ENCODE data around the gene SF3B2. TPM values are rescaled to one million over a fixed set of nuclear protein-coding genes. Genes with fewer than 3 reads are reported as not detected.
"Not testable (repeated sequence)": the region's sequence is repeated elsewhere in the genome, so short reads cannot be mapped to it uniquely, and the experiment has no call there.

SF3B2 gene
- total and polyA plus RNA-seq, 4 experiments from 2014 or later, result 74.4 to 240 (median 183) TPM

GRCh38 chr11:66020212-66020611 lies 32.0 kb upstream of the SF3B2 start:
- H3K4me1 ChIP-seq (ENCODE audit: insufficient read depth, low read length), result peaks cover 6% of the 10 kb centered on the region
- H3K4me3 ChIP-seq (ENCODE audit: low read length in 2 of 2), result no peak overlapping the region
- no peak overlapping the region for H3K27ac ChIP-seq (ENCODE audit: low read depth, low read length)
- no peaks in the 10 kb centered on the region for H3K9me3 ChIP-seq (ENCODE audit: control insufficient read depth in 1 of 2, low read length in 2 of 2)
- Mint-ChIP-seq H3K4me1 (peaks cover 0 to 9% (median 6%) of the 10 kb centered on the region in 4 donors), H3K4me3 (no peak overlapping the region), H3K9me3 (no peaks in the 10 kb centered on the region), H3K27me3 (peaks cover 4 to 6% of the 10 kb centered on the region in 2 donors), H3K27ac (no peak overlapping the region), H3K36me3 (no peaks in the 10 kb centered on the region)
- ChIA-PET POLR2A (ENCODE audit: partially characterized antibody) (no interaction called here), CTCF (ENCODE audit: partially characterized antibody) (interaction anchor here (1.7 kb wide), 1 partner anchor 24 kb away, joined by 4 read pairs; no protein-coding TSS in a partner anchor)
- no peaks in the 10 kb centered on the region for H3K36me3 ChIP-seq (ENCODE audit: insufficient read depth, low read length)
- intact Hi-C loops (cut with micrococcal nuclease), result no loop called here
- DNase-seq, result no peak
- H3K27me3 ChIP-seq (ENCODE audit: insufficient read depth, low read length), result no peaks in the 10 kb centered on the region

- intact Hi-C loops (cut with micrococcal nuclease), result no loop called here
- no peak overlapping the region for H3K27ac ChIP-seq (ENCODE audit: low read depth, low read length)
- H3K9me3 ChIP-seq (ENCODE audit: control insufficient read depth in 1 of 2, low read length in 2 of 2), result no peaks in the 10 kb centered on the region
- peaks cover 6% of the 10 kb centered on the region for H3K4me1 ChIP-seq (ENCODE audit: insufficient read depth, low read length)
- Mint-ChIP-seq H3K4me1 (peaks cover 0 to 9% (median 6%) of the 10 kb centered on the region in 4 donors), H3K27ac (peak overlapping the region in 1 of 7 donors; percentile 86), H3K9me3 (no peaks in the 10 kb centered on the region), H3K4me3 (peak overlapping the region in 1 of 8 donors; percentile 50), H3K36me3 (no peaks in the 10 kb centered on the region), H3K27me3 (peaks cover 4 to 6% of the 10 kb centered on the region in 2 donors)
- CTCF ChIA-PET (ENCODE audit: partially characterized antibody), result interaction anchor here (1.7 kb wide), 1 partner anchor 10 kb away, joined by 4 read pairs; no protein-coding TSS in a partner anchor
- H3K27me3 ChIP-seq (ENCODE audit: insufficient read depth, low read length), result no peaks in the 10 kb centered on the region
- POLR2A ChIA-PET (ENCODE audit: partially characterized antibody), result no interaction called here
- DNase-seq, result no peak
- H3K36me3 ChIP-seq (ENCODE audit: insufficient read depth, low read length), result no peaks in the 10 kb centered on the region
- H3K4me3 ChIP-seq (ENCODE audit: low read length in 2 of 2), result no peak overlapping the region
Measured at GRCh38 chr11:66020618-66021357, 31.4 kb upstream of the SF3B2 start.

GRCh38 chr11:66022401-66023185 lies 29.6 kb upstream of the SF3B2 start:
- peaks cover 0 to 9% (median 6%) of the 10 kb centered on the region in 4 donors for H3K4me1 Mint-ChIP-seq
- Histone ChIP-seq H3K4me1 (ENCODE audit: insufficient read depth, low read length) (peaks cover 6% of the 10 kb centered on the region), H3K4me3 (ENCODE audit: low read length in 2 of 2) (no peak overlapping the region), H3K36me3 (ENCODE audit: insufficient read depth, low read length) (no peaks in the 10 kb centered on the region), H3K27ac (ENCODE audit: low read depth, low read length) (no peak overlapping the region), H3K27me3 (ENCODE audit: insufficient read depth, low read length) (no peaks in the 10 kb centered on the region), H3K9me3 (ENCODE audit: control insufficient read depth in 1 of 2, low read length in 2 of 2) (no peaks in the 10 kb centered on the region)
- H3K36me3 Mint-ChIP-seq, result no peaks in the 10 kb centered on the region
- H3K27ac Mint-ChIP-seq, result peak overlapping the region in 1 of 7 donors; percentile 48
- DNase-seq, result peak; percentile 59 to 76 (median 63)
- H3K4me3 Mint-ChIP-seq, result peak overlapping the region in 4 of 8 donors; percentile 33 to 72 (median 56)
- H3K9me3 Mint-ChIP-seq, result no peaks in the 10 kb centered on the region
- ChIA-PET POLR2A (ENCODE audit: partially characterized antibody) (interaction anchor here (0.6 to 1.8 kb wide), 5 partner anchors 20 to 310 kb away, joined by 3 to 7 read pairs (median 3); partner anchors contain the start of genes BANF1, EIF1AD, FIBP and KAT5), CTCF (ENCODE audit: partially characterized antibody) (interaction anchor here (0.6 to 2.3 kb wide), 35 partner anchors 8 to 331 kb away, joined by 3 to 19 read pairs (median 4); partner anchors contain the start of genes BANF1, CCDC85B, CST6 and EIF1AD)
- H3K27me3 Mint-ChIP-seq, result peaks cover 4 to 6% of the 10 kb centered on the region in 2 donors
- intact Hi-C loops (cut with micrococcal nuclease), result loop anchor here (1.0 kb wide), 2 partner anchors 33 to 204 kb away; no protein-coding TSS in a partner anchor

GRCh38 chr11:66023186-66023440 lies 29.1 kb upstream of the SF3B2 start:
- ChIA-PET CTCF (ENCODE audit: partially characterized antibody) (interaction anchor here (0.8 to 2.3 kb wide), 23 partner anchors 11 to 318 kb away, joined by 3 to 19 read pairs (median 5); partner anchors contain the start of genes CCDC85B, CST6, FIBP and KAT5), POLR2A (ENCODE audit: partially characterized antibody) (interaction anchor here (1.2 to 1.8 kb wide), 2 partner anchors 21 to 137 kb away, joined by 3 to 7 read pairs; partner anchors contain the start of genes BANF1 and EIF1AD)
- H3K4me3 ChIP-seq (ENCODE audit: low read length in 2 of 2); H3K36me3 ChIP-seq (ENCODE audit: insufficient read depth, low read length); H3K27me3 ChIP-seq (ENCODE audit: insufficient read depth, low read length); intact Hi-C loops (cut with micrococcal nuclease); H3K27ac Mint-ChIP-seq; DNase-seq; H3K36me3 Mint-ChIP-seq; H3K4me3 Mint-ChIP-seq; H3K9me3 ChIP-seq (ENCODE audit: control insufficient read depth in 1 of 2, low read length in 2 of 2); H3K27me3 Mint-ChIP-seq; H3K4me1 Mint-ChIP-seq; H3K9me3 Mint-ChIP-seq; H3K27ac ChIP-seq (ENCODE audit: low read depth, low read length); H3K4me1 ChIP-seq (ENCODE audit: insufficient read depth, low read length): not testable (repeated sequence)

GRCh38 chr11:66026017-66026529 lies 26.1 kb upstream of the SF3B2 start, which contains the start of gene CATSPER1:
Gene CATSPER1 (minus strand): TSS chr11:66026479. CDS start chr11:66026379, 100 bp downstream.
- Histone ChIP-seq H3K27ac (ENCODE audit: low read depth, low read length) (no peak within 1 kb of the TSS), H3K4me1 (ENCODE audit: insufficient read depth, low read length) (peaks cover 6% of the 10 kb centered on the region), H3K36me3 (ENCODE audit: insufficient read depth, low read length) (no peaks in the 10 kb centered on the region), H3K27me3 (ENCODE audit: insufficient read depth, low read length) (no peaks in the 10 kb centered on the region), H3K9me3 (ENCODE audit: control insufficient read depth in 1 of 2, low read length in 2 of 2) (no peaks in the 10 kb centered on the region), H3K4me3 (ENCODE audit: low read length in 2 of 2) (no peak within 1 kb of the TSS)
- ChIA-PET CTCF (ENCODE audit: partially characterized antibody) (interaction anchor here (0.8 kb wide), 1 partner anchor 19 kb away, joined by 3 read pairs; no protein-coding TSS in a partner anchor), POLR2A (ENCODE audit: partially characterized antibody) (interaction anchor here (1.5 kb wide), 1 partner anchor 27 kb away, joined by 4 read pairs; no protein-coding TSS in a partner anchor)
- peaks cover 0 to 8% (median 5%) of the 10 kb centered on the region in 4 donors for H3K4me1 Mint-ChIP-seq
- no peaks in the 10 kb centered on the region for H3K36me3 Mint-ChIP-seq
- H3K9me3 Mint-ChIP-seq, result no peaks in the 10 kb centered on the region
- intact Hi-C loops (cut with micrococcal nuclease), result no loop called here
- peaks cover 4 to 6% of the 10 kb centered on the region in 2 donors for H3K27me3 Mint-ChIP-seq
- peak in 1 of 5 donors; percentile 5 for DNase-seq
- H3K27ac Mint-ChIP-seq, result peak within 1 kb of the TSS in 1 of 7 donors; percentile 17
- H3K4me3 Mint-ChIP-seq, result no peak within 1 kb of the TSS

- H3K27me3 Mint-ChIP-seq, result peaks cover 0 to 4% of the 10 kb centered on the region in 2 donors
- H3K9me3 Mint-ChIP-seq, result no peaks in the 10 kb centered on the region
- POLR2A ChIA-PET (ENCODE audit: partially characterized antibody), result no interaction called here
- Histone ChIP-seq H3K27ac (ENCODE audit: low read depth, low read length) (no peak overlapping the region), H3K4me1 (ENCODE audit: insufficient read depth, low read length) (no peaks in the 10 kb centered on the region), H3K9me3 (ENCODE audit: control insufficient read depth in 1 of 2, low read length in 2 of 2) (no peaks in the 10 kb centered on the region), H3K4me3 (ENCODE audit: low read length in 2 of 2) (no peak overlapping the region), H3K27me3 (ENCODE audit: insufficient read depth, low read length) (no peaks in the 10 kb centered on the region), H3K36me3 (ENCODE audit: insufficient read depth, low read length) (no peaks in the 10 kb centered on the region)
- H3K36me3 Mint-ChIP-seq, result no peaks in the 10 kb centered on the region
- H3K4me1 Mint-ChIP-seq, result no peaks in the 10 kb centered on the region
- CTCF ChIA-PET (ENCODE audit: partially characterized antibody), result no interaction called here
- intact Hi-C loops (cut with micrococcal nuclease), result no loop called here
- DNase-seq, result no peak
- H3K4me3 Mint-ChIP-seq, result no peak overlapping the region
- H3K27ac Mint-ChIP-seq, result no peak overlapping the region
Measured at GRCh38 chr11:66032957-66033735, 19.0 kb upstream of the SF3B2 start.

Measured in CD4-positive, alpha-beta memory T cell (primary cell).